IMR-90 (cell line): ENCODE measurements around the gene GRM4. TPM values are rescaled to one million over a fixed set of nuclear protein-coding genes. Genes with fewer than 3 reads are reported as not detected.

Experiments used
- ATAC-seq: fragments of 200-7000 bp; cut with Tn5 transposase; 2 replicates; pipeline ENCODE4 v1.9.1; 2020; ENCODE audit warnings: low read depth, mild to moderate bottlenecking, moderate library complexity
- BruUV-seq: library from RNA; stranded (reverse); fragments of 400-500 nt; replicated peaks from 2 replicates; lab custom pipeline; 2021; lab: Mats Ljungman, UMichigan
- CTCF ChIA-PET: fragments of 300-600 bp; formaldehyde crosslinking; extraction: SDS; loops from one replicate; lab custom pipeline; 2021; ENCODE audit warnings: antibody characterized with exemption; lab: Yijun Ruan, JAX
- POLR2A ChIA-PET: fragments of 300-600 bp; sonication (Branson Sonifier 250); formaldehyde crosslinking; loops from one replicate; lab custom pipeline; 2022; ENCODE audit warnings: antibody characterized with exemption; ENCODE audit not compliant: unreplicated experiment; lab: Charles Lee
- DNase-seq: peaks from one replicate; pipeline ENCODE4 v3.0.0; 2013
- H2AFZ ChIP-seq: replicated peaks from 2 replicates; pipeline ENCODE3; 2013; ENCODE audit warnings: low read length, mild to moderate bottlenecking; ENCODE audit not compliant: poor library complexity
- H2AK5ac ChIP-seq: 2 replicates; pipeline ENCODE4 v1.6.1; 2013; ENCODE audit warnings: low read depth, low read length, inconsistent platforms
- H2AK9ac ChIP-seq: replicated peaks from 2 replicates; pipeline ENCODE3; 2013; ENCODE audit warnings: mild to moderate bottlenecking, low read depth, low read length, moderate library complexity; ENCODE audit not compliant: poor library complexity
- H2BK120ac ChIP-seq: 2 replicates; pipeline ENCODE4 v1.6.1; 2013; ENCODE audit warnings: low read depth, low read length, inconsistent platforms
- H2BK15ac ChIP-seq: 3 replicates; pipeline ENCODE4 v1.6.1; 2013; ENCODE audit warnings: low read depth, low read length, inconsistent platforms
- H2BK20ac ChIP-seq: 2 replicates; pipeline ENCODE4 v1.6.1; 2013; ENCODE audit warnings: low read depth, mild to moderate bottlenecking, inconsistent platforms, low read length, moderate library complexity
- H2BK5ac ChIP-seq: 2 replicates; pipeline ENCODE4 v1.6.1; 2013; ENCODE audit warnings: mild to moderate bottlenecking, low read depth, low read length, inconsistent platforms; ENCODE audit not compliant: poor library complexity, severe bottlenecking
- H3K14ac ChIP-seq: replicated peaks from 2 replicates; pipeline ENCODE4 v1.6.1; 2013; ENCODE audit warnings: low read depth, low read length, inconsistent platforms
- H3K18ac ChIP-seq: 2 replicates; pipeline ENCODE4 v1.6.1; 2013; ENCODE audit warnings: low read depth, low read length, control low read depth
- H3K23ac ChIP-seq: 2 replicates; pipeline ENCODE4 v1.6.1; 2013; ENCODE audit warnings: low read depth, low read length, inconsistent platforms
- H3K27ac ChIP-seq: 2 replicates; pipeline ENCODE4 v1.5.1; 2013; ENCODE audit warnings: mild to moderate bottlenecking, control low read depth, low read length; ENCODE audit not compliant: insufficient read depth
- H3K27me3 ChIP-seq: 2 replicates; pipeline ENCODE4 v1.6.1; 2013; ENCODE audit warnings: low read length; ENCODE audit not compliant: control insufficient read depth, insufficient read depth
- H3K36me3 ChIP-seq: 2 replicates; pipeline ENCODE4 v1.6.1; 2013; ENCODE audit warnings: low read length, mixed read lengths; ENCODE audit not compliant: control insufficient read depth, insufficient read depth
- H3K4ac ChIP-seq: 2 replicates; pipeline ENCODE4 v1.6.1; 2013; ENCODE audit warnings: low read depth, low read length, inconsistent platforms
- H3K4me1 ChIP-seq: 2 replicates; pipeline ENCODE4 v1.6.1; 2013; ENCODE audit warnings: low read length, mixed read lengths; ENCODE audit not compliant: control insufficient read depth, insufficient read depth
- H3K4me2 ChIP-seq: 2 replicates; pipeline ENCODE4 v1.6.1; 2013; ENCODE audit warnings: low read depth, mild to moderate bottlenecking, control low read depth, low read length, moderate library complexity
- H3K4me3 ChIP-seq: 2 replicates; pipeline ENCODE4 v1.5.1; 2013; ENCODE audit warnings: low read depth, mild to moderate bottlenecking, control low read depth, low read length, moderate library complexity; ENCODE audit not compliant: insufficient read depth
- H3K56ac ChIP-seq: 2 replicates; pipeline ENCODE4 v1.6.1; 2013; ENCODE audit warnings: low read length, inconsistent platforms; ENCODE audit not compliant: insufficient read depth; ENCODE audit errors: extremely low read depth
- H3K79me1 ChIP-seq, 2 experiments: 2 replicates each; pipeline ENCODE4 v1.6.1; 2013; ENCODE audit warnings: low read length in 2 of 2, inconsistent platforms in 1 of 2, low read depth in 1 of 2
- H3K9ac ChIP-seq: 2 replicates; pipeline ENCODE4 v1.6.1; 2013; ENCODE audit warnings: low read depth, low read length, control low read depth
- H3K9me1 ChIP-seq: 2 replicates; pipeline ENCODE4 v1.6.1; 2013; ENCODE audit warnings: low read length, inconsistent platforms; ENCODE audit not compliant: insufficient read depth
- H3K9me3 ChIP-seq: 2 replicates; pipeline ENCODE4 v1.6.1; 2013; ENCODE audit warnings: low read length; ENCODE audit not compliant: control insufficient read depth, insufficient read depth
- H4K20me1 ChIP-seq: 2 replicates; pipeline ENCODE4 v1.6.1; 2013; ENCODE audit warnings: low read length, inconsistent platforms; ENCODE audit not compliant: insufficient read depth
- H4K5ac ChIP-seq: 2 replicates; pipeline ENCODE4 v1.6.1; 2013; ENCODE audit warnings: mild to moderate bottlenecking, low read depth, low read length, control low read depth
- H4K8ac ChIP-seq, 2 experiments: 2 replicates each; pipeline ENCODE4 v1.6.1; 2013; ENCODE audit warnings: low read depth in 2 of 2, low read length in 2 of 2, control low read depth in 1 of 2, inconsistent platforms in 1 of 2
- H4K91ac ChIP-seq: 2 replicates; pipeline ENCODE4 v1.6.1; 2013; ENCODE audit warnings: low read depth, low read length, inconsistent platforms; ENCODE audit not compliant: insufficient read depth
- CHD1 ChIP-seq: IDR thresholded peaks from 2 replicates; pipeline ENCODE4 v1.6.1; 2012; ENCODE audit warnings: low read depth, low read length, improper control_type of control experiment
- CTCF ChIP-seq: conservative IDR thresholded peaks from 2 replicates; pipeline ENCODE4 v1.5.1; 2012; ENCODE audit warnings: mild to moderate bottlenecking, low read depth, low read length, improper control_type of control experiment
- WGBS, 2 experiments: methylation state at CpG; one replicate each; pipeline versions ENCODE4 v1.1.5 to v1.1.7; 2013; ENCODE audit warnings: missing lambda C conversion rate in 2 of 2; ENCODE audit not compliant: insufficient read length in 1 of 2; ENCODE audit errors: extremely low coverage in 2 of 2; 5-methylcytosine and 5-hydroxymethylcytosine counted together
- dilution Hi-C: fragments of 300-500 bp; cut with HindIII; formaldehyde crosslinking; loops from one replicate; pipeline ENCODE4 v1.14.3; 2018; ENCODE audit warnings: low sequenced_read_pairs; ENCODE audit not compliant: unreplicated experiment
- in situ Hi-C: fragments of 300-500 bp; cut with MboI; formaldehyde crosslinking; loops from 3 replicates; pipeline ENCODE4 v1.14.3; 2019; ENCODE audit warnings: low sequenced_read_pairs, inconsistent platforms, mixed read lengths
- intact Hi-C: fragments of 100-400 bp; cut with micrococcal nuclease; formaldehyde crosslinking; loops from 2 replicates; pipeline ENCODE4 v1.10.0; 2022
- polyA plus RNA-seq, 3 experiments: library from polyadenylated mRNA; depleted of rRNA; stranded (reverse); fragments of >200 nt; gene quantifications; 2 replicates each; pipeline ENCODE4 v1.2.3, GENCODE V29; 2012; ENCODE audit warnings: low replicate concordance in 1 of 3
- total RNA-seq: library from RNA; depleted of rRNA; stranded (reverse); fragments of >200 nt; gene quantifications from 2 replicates; pipeline ENCODE4 v1.2.3, GENCODE V29; 2012

The GRM4 gene
- total and polyA plus RNA-seq, 2 of the 4 experiments (the other 2 are of a cell fraction) = 0.02 TPM; not detected in 1

GRCh38 chr6:33981861-33982260, 164.0 kb downstream of the GRM4 start:
- Histone ChIP-seq H4K5ac (no peak overlapping the region), H2BK5ac (no peak overlapping the region), H2BK120ac (no peak overlapping the region), H3K9me3 (no peaks in the 10 kb centered on the region), H3K14ac (no peak overlapping the region), H2AK5ac (no peak overlapping the region), H2BK20ac (no peak overlapping the region), H4K91ac (no peak overlapping the region), H4K20me1 (no peaks in the 10 kb centered on the region; the same call in 1 of the 2 replicates), H3K9ac (no peak overlapping the region), H3K36me3 (no peaks in the 10 kb centered on the region), H3K4me2 (no peak overlapping the region), H2BK15ac (no peak overlapping the region), H3K23ac (no peak overlapping the region), H2AFZ (no peak overlapping the region), H2AK9ac (no peak overlapping the region), H3K27me3 (peaks cover 53% of the 10 kb centered on the region), H3K9me1 (no peaks in the 10 kb centered on the region), H3K4me1 (no peaks in the 10 kb centered on the region), H3K4ac (no peak overlapping the region), H3K18ac (no peak overlapping the region), H4K8ac (no peak overlapping the region), H3K4me3 (no peak overlapping the region), H3K56ac (no peak overlapping the region), H3K27ac (no peak overlapping the region), H3K79me1 (no peaks in the 10 kb centered on the region)
- BruUV-seq = no TSS peak
- TF ChIP-seq CHD1 (no peak), CTCF (no peak)
- ChIA-PET CTCF (interaction anchor here (0.6 kb wide), 1 partner anchor 11 kb away, joined by 3 read pairs; no protein-coding TSS in a partner anchor), POLR2A (no interaction called here)
- ATAC-seq (no peak), DNase-seq (no peak)
- dilution Hi-C loops (no loop called here), intact Hi-C loops (no loop called here), in situ Hi-C loops (no loop called here)
- WGBS, 2 experiments = no CpG with 5 or more reads among the region's 4 CpGs
